NCI-H226 (cell line): ENCODE results near the gene PARD3B.
A peak's percentile ranks its signal among the peaks of the same experiment; 100 is the strongest.

Source experiments
- DNase-seq: peaks from one replicate; pipeline ENCODE4 v3.0.0-alpha.2; 2015

The PARD3B gene

GRCh38 chr2:205032093-205032551 lies 486.8 kb downstream of the PARD3B start:
- DNase-seq: no peak

DNA sequence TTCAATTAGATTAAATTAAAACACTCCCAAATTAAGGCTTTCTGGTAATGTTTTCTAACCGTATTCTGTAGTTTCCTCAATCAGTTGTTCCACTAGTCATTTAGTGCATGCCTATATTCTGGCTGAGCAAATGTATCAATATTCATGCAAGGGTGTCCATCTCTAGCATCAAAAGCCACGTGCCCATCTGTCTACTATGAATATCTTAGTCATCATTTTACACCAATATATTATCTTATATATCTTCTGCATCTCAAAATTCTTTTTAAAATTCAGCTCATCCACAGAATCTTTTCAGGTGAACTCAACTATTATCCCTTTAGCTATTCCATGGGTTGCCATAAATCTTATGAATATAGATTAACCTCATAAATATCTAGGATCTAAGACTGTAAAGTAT lies 488.2 kb downstream of the PARD3B start:
- DNase-seq: no peak

DNA sequence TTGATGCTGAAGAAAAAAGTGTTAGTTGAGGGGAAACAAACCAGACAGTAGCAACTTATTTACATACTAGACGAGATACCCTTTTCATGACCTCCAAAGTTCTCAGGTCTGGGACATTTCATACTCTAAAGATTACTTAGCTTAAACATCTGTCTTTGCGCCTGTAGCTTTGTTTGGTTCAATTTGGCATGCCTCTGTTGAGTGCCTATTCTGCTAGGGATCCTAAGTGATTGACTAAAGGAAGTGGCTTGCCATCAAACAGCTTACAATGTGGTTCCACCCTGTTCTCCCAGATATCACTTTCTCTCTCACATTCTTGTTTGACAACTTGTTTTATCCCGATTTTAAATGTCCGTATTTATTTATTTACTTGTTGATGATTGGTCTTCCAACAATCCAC lies 488.8 kb downstream of the PARD3B start:
- no peak for DNase-seq

DNA sequence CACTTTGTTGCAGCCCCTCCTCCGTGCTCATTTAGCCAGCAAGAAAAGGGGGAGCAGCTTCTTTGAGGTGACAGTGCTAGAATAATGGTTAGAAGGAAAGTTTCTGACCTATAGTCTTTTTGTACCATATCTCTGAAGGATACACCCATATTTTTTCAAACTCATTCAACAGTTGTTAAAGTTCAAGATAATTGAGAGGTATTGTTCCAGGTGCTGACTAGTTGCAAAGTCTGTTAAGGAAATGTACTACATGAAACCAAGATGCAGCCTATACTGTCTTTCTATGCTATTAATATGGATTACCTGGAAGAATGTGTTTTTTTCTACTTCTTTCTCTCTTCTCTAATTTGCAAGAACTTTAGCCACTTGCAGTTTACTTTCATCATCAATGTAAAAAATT lies 495.0 kb downstream of the PARD3B start:
- DNase-seq: no peak

GRCh38 chr2:205041472-205042130 lies 496.3 kb downstream of the PARD3B start:
- no peak for DNase-seq

DNA sequence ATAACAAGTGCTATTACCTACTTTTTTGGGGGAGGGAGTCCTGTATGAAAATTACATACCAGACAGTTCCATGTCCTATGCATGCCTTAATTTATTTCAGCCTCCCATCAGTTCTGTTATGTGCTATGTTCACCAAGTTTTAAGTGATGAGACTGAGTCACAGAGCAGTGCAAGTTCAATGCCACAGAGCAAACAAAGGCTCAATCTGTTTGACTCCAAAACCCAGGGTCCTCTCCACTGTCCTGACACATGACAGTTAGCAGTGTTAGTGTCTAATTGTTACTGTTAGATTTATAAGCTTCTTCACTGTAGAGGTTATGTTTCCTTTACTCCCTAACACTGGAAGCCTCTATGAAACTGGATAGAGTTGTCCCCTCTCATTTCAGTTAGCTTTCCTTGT lies 498.0 kb downstream of the PARD3B start:
- DNase-seq: no peak

DNA sequence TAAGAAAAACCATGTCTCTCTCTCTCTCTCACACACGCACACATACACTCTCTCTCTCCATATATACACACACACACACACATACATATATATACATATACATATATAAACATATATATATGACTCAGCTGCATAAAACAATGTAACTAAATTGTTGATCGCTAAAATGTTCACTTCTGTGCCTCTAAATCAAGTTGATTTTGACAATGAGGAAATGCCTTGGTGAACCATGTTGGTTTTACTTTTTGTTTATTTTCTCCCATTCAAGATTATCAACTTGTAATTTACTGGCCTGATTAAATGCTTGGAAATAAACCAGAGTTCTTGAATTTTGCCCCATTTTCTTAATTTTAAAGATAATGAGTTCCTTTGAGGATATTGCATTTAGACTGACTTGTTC lies 500.4 kb downstream of the PARD3B start:
- no peak for DNase-seq

- DNase-seq: no peak
Observed at GRCh38 chr2:205047273-205047839, 502.1 kb downstream of the PARD3B start.

DNA sequence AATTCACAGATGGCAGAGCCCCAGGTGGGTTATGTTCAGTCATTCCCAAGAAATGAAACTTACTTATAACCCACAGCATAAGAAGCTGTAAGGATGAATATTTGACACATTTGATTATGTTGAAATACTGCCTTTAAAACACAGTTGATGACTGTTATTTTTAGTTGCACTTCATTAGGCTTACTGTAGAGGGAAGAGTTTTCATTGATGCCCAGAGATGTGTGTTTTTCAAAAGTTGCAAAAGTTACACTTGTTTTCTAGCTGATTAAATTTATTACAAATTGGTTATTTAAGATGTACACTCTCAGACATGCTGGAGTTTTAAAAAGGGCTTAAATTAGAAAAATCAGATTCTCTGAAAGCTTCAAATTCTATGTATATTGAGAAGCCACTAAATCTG lies 506.1 kb downstream of the PARD3B start:
- no peak for DNase-seq

DNA sequence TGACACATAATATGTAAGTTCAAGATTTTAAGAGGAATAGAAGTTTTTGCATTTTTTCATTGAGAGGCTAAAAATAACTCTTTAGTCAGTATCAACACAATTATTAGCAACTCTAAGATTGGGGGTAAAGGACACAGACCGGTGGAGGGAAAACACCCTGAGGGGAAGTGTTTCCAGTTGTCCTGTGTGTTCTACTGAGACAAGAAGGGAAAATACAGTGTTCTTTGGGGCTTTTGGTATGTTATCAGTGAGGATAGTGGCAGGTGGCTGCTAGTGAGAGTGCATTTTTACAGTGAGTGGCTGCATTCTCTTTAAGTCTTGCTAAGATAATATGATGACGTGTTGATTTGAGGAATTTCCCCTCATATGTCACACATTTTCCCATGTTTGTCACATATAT lies 507.5 kb downstream of the PARD3B start:
- no peak for DNase-seq

DNA sequence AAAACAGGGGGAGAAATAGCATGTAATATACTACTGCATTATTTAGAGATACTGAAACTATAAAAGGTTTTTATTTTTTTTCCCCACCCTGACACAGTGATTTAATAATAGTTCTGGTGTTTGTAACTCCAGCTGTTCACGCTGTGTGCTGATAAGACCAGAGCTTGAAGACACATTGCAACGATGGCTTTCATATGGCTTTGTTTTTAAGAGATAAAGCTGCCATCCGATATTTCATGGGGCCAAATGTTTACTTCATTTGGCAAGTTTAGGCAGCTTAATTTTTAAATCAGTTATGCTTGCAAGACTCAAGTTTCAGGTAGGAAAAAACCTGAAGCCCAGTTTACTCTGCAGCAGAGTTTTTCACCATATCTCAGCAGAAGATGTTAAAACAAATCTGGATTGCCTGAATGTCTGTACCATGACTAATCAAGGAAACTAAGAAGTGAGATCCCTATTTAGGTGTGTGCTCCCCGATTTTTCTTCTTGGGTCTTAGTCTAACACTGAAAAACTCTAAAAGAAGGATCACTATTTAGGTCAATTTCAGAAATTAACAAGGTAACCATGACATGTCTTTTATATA lies 508.6 kb downstream of the PARD3B start:
- DNase-seq: peak; percentile 6

DNA sequence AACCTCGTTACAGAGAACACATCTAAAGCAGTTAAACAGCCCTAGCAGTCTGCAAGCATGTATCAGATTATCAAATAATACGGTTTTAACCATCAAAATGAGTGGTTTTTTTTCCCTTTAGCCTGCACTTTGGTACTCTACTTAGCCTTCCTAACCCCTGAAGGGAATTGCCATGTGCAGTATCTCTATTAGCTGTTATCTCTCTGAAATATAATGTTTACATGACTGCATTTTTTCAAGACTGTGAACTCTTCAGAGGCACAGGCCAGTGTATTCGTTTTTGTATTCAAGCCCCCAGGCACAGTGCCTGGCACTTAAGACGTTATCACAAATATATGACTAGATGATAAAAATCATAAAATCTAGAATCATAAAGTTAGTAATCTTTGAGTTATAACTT lies 509.5 kb downstream of the PARD3B start:
- no peak for DNase-seq

DNA sequence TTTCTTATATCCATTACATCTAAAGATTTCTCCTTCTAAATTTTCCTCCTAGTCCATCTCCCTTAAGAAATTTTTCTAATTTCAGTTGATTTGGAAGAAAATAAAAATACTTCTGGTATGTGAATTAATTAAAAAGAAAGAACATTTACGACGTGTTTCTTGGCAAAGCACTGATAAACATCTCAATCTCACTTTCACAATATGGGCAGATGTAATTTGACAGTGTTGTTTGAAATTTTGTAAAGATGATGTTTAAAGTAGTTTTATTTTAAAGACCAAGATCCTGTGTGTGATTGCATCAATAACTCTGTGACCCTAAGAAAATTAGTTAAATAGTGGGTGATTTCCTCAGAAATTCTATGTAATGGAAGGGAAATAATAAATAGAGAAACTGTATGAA lies 510.0 kb downstream of the PARD3B start:
- no peak for DNase-seq

DNA sequence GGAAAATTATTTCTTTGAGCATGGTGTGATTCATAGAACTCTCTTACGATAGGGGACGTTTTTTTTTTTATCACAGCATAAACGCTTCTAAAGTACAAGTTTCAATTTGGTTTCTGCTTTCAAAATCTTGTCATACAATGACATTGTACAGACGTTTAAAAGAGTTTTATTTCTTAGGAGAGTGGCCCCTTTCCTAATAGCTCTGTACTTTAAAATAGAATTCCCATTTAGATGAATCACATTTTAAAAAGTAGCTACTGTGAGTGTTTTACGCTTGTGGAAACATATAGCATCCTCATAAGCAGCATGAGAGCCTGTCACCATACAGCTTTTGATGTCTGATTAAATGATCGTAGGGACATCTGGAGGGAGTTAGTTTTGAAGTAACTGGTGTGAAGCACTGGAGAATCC lies 510.9 kb downstream of the PARD3B start:
- no peak for DNase-seq

DNA sequence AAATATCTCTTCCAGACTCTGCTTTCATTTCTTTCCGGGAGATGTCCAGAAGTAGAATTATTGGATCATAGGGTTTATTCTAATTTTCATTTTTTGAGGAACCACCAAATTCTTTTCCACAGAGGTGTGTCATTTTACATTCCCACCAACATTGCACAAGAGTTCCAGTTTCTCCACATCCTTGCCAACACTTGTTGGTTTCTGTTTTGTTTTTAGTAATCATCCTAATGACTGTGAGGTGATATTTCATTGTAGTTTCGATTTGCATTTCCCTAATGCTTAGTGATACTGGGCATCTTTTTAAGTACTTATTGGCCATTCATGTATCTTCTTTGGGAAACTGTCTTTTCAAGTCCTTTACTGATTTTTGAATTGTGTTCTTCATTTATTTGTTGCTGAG lies 513.1 kb downstream of the PARD3B start:
- peak; percentile 2 for DNase-seq

DNA sequence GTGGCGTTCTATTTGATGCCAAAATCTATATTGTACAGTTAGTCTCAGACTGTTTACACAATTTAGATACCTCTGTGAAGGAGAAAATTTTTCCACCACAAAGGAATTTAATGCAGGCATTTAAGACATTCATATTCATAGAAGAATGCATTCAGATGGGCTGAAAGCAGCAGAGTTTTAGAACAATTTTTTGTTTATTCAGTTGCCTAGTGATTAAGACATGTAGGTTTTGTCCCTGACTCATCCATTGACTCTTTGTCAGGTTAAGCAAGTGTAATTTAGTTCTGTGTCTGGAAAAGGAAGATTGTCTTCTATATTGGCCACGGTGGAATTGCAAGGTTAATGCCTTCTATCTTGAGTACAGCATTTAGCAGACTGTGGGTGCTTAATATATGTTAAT lies 515.0 kb downstream of the PARD3B start:
- DNase-seq: peak; percentile 57

- DNase-seq: no peak
Observed at GRCh38 chr2:205066081-205066480, 520.8 kb downstream of the PARD3B start.

DNA sequence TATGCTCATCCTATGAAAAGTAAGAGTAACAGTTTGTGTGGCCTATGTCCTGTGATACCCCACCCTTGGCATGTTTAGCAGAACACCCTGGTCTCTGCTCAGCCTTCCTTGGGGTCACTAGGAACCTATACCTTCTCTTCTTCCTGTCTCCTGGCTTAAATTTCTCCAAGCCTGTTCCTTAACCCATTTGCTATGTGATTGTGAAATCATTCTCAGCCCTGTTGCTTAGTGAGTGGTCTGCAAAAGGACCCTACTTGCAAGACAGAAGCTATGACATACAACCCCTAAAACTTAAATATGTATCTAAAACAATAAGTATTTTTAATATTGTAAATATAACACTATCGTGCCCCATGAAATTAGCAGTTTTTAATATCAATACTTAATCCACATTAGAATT lies 524.7 kb downstream of the PARD3B start:
- no peak for DNase-seq

GRCh38 chr2:205070889-205071288 lies 525.6 kb downstream of the PARD3B start:
- no peak for DNase-seq

DNA sequence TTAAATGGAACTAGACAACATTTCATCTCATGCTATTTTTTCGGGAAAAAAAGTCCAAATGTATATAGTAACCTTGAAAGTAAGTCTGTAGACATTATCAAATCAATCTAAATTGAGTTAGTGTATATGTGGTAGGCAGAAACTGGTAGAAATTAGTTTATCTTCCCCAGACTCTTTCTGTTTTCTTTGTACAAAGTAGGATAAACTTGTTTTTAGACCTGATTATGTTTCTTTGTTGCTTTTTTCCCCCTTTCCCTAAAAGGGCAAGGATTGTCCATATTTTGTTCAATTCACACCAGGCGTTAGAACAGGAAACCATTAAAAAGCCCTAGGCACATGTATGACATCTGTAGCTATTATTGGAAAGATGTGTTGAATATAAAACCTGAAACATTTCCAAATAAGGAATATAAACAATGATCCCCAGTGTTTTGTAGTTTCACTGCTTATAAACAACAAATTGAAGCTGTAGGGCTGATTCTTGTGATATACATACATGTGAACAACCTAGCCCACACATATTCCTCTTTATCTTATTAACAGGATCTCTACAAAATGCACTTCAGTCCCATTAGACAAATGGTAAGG lies 528.3 kb downstream of the PARD3B start:
- no peak for DNase-seq

DNA sequence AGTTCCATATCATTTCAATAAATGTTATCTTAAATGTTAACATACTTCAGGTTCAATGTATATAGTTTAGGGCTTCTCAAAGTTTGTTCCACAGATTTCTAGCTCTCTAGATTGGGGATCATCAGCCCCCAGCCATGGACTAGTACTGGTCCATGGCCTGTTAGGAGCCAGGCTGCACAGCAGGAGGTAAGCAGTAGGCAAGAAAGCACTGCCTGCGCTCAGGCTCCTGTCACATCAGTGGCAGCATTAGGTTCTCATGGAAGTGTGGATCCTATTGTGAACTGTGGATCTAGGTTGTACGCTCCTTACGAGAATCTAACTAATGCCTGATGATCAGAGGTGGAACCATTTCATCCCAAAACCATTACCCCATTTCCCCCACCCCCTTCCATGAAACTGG lies 531.1 kb downstream of the PARD3B start:
- DNase-seq: no peak

DNA sequence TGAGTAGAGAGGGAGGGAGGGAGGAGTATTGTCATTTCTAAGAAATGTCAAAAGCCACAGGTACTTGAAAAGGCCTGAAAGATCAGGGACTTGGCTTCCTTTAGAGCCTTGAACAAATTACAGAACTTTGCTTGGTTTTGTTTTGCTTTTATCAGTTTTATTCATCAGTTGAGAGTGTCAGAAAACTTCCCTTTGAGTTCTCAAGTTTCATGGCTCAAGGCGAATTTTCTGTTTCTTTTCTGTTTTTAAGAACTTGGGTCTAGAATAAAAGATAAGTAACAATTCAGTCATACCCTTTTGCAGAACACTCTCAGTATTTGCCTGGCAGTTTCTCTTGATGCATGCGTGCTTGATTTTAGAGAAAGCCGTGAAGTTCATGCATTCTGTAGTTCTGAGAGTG lies 531.9 kb downstream of the PARD3B start:
- DNase-seq: no peak

DNA sequence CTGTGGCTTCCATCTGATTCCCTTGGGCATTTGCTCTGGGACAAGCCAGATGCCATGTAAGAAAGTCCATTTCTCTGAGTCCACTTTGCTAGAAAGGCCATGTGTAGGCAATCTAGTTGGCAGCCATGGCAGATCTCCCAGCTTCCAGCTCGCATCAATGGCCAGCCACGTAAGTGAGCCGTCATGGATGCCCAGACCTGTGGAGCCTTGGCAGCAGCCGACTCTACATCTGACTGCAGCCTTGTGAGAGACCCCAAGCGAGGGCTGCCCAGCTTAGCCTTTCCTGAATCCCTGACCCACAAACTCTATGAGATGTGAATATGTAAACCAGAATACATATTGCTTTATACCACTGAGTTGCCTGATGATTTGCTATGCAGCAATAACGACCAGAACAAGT lies 533.5 kb downstream of the PARD3B start:
- no peak for DNase-seq

DNA sequence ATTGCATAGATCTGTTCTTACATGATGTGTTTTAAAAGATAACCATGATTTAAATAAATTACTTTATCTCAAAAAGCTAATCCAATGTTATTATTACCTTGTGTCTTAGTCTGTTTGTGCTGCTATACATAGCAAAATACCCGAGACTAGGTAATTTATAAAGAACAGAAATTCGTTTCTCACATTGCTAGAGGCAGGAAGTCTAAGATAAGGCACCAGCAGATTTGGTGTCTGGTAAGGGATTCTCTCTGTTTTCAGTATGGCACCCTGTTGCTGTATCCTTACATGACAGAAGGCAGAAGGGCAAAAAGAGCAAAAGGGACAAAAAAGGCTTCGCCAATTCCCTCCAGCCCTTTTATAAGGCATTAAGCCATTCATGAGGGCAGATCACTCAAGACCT lies 533.9 kb downstream of the PARD3B start:
- no peak for DNase-seq
